Smooth muscle cell (in vitro differentiated cells): Measurements from ENCODE around the gene CYTH2. TPM values are rescaled to one million over a fixed set of nuclear protein-coding genes. Genes with fewer than 3 reads are reported as not detected.

Experiments used
- DNase-seq: peaks from one replicate; lab custom pipeline; 2025; ENCODE audit not compliant: unreplicated experiment; lab: John Stamatoyannopoulos, UW
- H2AFZ ChIP-seq: fragments of 200-600 bp; sonication (generic); 2 replicates; pipeline ENCODE4 v1.6.0; 2016; ENCODE audit warnings: antibody characterized with exemption, low read depth, mild to moderate bottlenecking
- H3F3A ChIP-seq: fragments of 200-600 bp; sonication (generic); 2 replicates; pipeline ENCODE4 v1.6.0; 2017; ENCODE audit warnings: antibody characterized with exemption, low read depth
- H3K27ac ChIP-seq: fragments of 200-600 bp; sonication (generic); 2 replicates; pipeline ENCODE4 v1.5.1; 2016; ENCODE audit warnings: low read depth, mild to moderate bottlenecking
- H3K27me3 ChIP-seq: fragments of 200-600 bp; sonication (generic); 2 replicates; pipeline ENCODE4 v1.6.1; 2016; ENCODE audit warnings: low read depth, mild to moderate bottlenecking
- H3K36me3 ChIP-seq: fragments of 200-600 bp; sonication (generic); 2 replicates; pipeline ENCODE4 v1.5.1; 2016; ENCODE audit warnings: low read depth
- H3K4me1 ChIP-seq: fragments of 200-600 bp; sonication (generic); 2 replicates; pipeline ENCODE4 v1.5.1; 2016; ENCODE audit warnings: low read depth
- H3K4me2 ChIP-seq: fragments of 200-600 bp; sonication (generic); 2 replicates; pipeline ENCODE4 v1.6.0; 2016; ENCODE audit warnings: mild to moderate bottlenecking
- H3K4me3 ChIP-seq: fragments of 200-600 bp; sonication (generic); 2 replicates; pipeline ENCODE4 v1.5.1; 2016; ENCODE audit warnings: mild to moderate bottlenecking
- H3K79me2 ChIP-seq: fragments of 200-600 bp; sonication (generic); 2 replicates; pipeline ENCODE4 v1.6.0; 2016; ENCODE audit warnings: low read depth, mild to moderate bottlenecking
- H3K9ac ChIP-seq: fragments of 200-600 bp; sonication (generic); 2 replicates; pipeline ENCODE4 v1.6.0; 2016; ENCODE audit warnings: low read depth
- H3K9me3 ChIP-seq: fragments of 200-600 bp; sonication (generic); replicated peaks from 2 replicates; pipeline ENCODE4 v1.5.1; 2016; ENCODE audit warnings: low read depth
- H4K20me1 ChIP-seq: fragments of 200-600 bp; sonication (generic); 2 replicates; pipeline ENCODE4 v1.6.0; 2016; ENCODE audit warnings: low read depth
- CTCF ChIP-seq: fragments of 200-600 bp; sonication (generic); IDR thresholded peaks from 2 replicates; pipeline ENCODE4 v1.5.1; 2017; ENCODE audit warnings: borderline replicate concordance, mild to moderate bottlenecking, antibody characterized with exemption; ENCODE audit not compliant: insufficient read depth, poor library complexity, severe bottlenecking
- WGBS: methylation state at CpG from one replicate; pipeline ENCODE4 v1.1.7; 2016; ENCODE audit warnings: low lambda C conversion rate; 5-methylcytosine and 5-hydroxymethylcytosine counted together
- polyA plus RNA-seq: library from polyadenylated mRNA; unstranded; fragments of >200 nt; fragmentation: Nextera tagmentation; extraction: Ambion mirVana; gene quantifications from 2 replicates; pipeline ENCODE4 v1.2.1, GENCODE V29; 2016
- total RNA-seq: library from RNA; depleted of rRNA; stranded (reverse); fragments of >200 nt; gene quantifications from 2 replicates; pipeline ENCODE4 v1.2.3, GENCODE V29; 2014

Gene CYTH2
- total and polyA plus RNA-seq, 2 experiments from 2014 or later, result 49.7 to 62.1 TPM

GRCh38 chr19:48461982-48462655, 7.0 kb upstream of the CYTH2 start:
- no peak overlapping the region for H3K4me3 ChIP-seq
- WGBS, result 95% methylated on average over 62 of the region's 62 CpGs
- H3K27ac ChIP-seq, result no peak overlapping the region
- H3K79me2 ChIP-seq, result no peaks in the 10 kb centered on the region
- H3F3A ChIP-seq, result no peaks in the 10 kb centered on the region
- H3K4me1 ChIP-seq, result no peaks in the 10 kb centered on the region
- no peaks in the 10 kb centered on the region for H4K20me1 ChIP-seq
- no peak for DNase-seq
- H2AFZ ChIP-seq, result no peak overlapping the region
- no peak overlapping the region for H3K9ac ChIP-seq
- H3K27me3 ChIP-seq, result no peaks in the 10 kb centered on the region
- no peak for TF ChIP-seq CTCF
- no peaks in the 10 kb centered on the region for H3K36me3 ChIP-seq
- H3K9me3 ChIP-seq, result no peaks in the 10 kb centered on the region
- no peak overlapping the region for H3K4me2 ChIP-seq

GRCh38 chr19:48465215-48465614, 4.0 kb upstream of the CYTH2 start:
- no peak for TF ChIP-seq CTCF
- H3K9ac ChIP-seq, result no peak overlapping the region
- H3K79me2 ChIP-seq, result peaks cover 9% of the 10 kb centered on the region
- no peaks in the 10 kb centered on the region for H3F3A ChIP-seq
- no peaks in the 10 kb centered on the region for H3K9me3 ChIP-seq
- no peaks in the 10 kb centered on the region for H3K27me3 ChIP-seq
- no peak overlapping the region for H3K4me2 ChIP-seq
- 89% methylated on average over 1 of the region's 1 CpG for WGBS
- H4K20me1 ChIP-seq, result peaks cover 6% of the 10 kb centered on the region
- H3K4me3 ChIP-seq, result no peak overlapping the region
- no peak overlapping the region for H2AFZ ChIP-seq
- no peaks in the 10 kb centered on the region for H3K36me3 ChIP-seq
- peaks cover 10% of the 10 kb centered on the region for H3K4me1 ChIP-seq
- no peak for DNase-seq
- no peak overlapping the region for H3K27ac ChIP-seq

GRCh38 chr19:48466561-48467325, 2.4 kb upstream of the CYTH2 start:
- 70% methylated on average over 16 of the region's 16 CpGs for WGBS
- H3K27ac ChIP-seq, result peak overlapping the region; percentile 42
- no peaks in the 10 kb centered on the region for H3F3A ChIP-seq
- no peak for TF ChIP-seq CTCF
- H3K9me3 ChIP-seq, result no peaks in the 10 kb centered on the region
- H3K9ac ChIP-seq, result no peak overlapping the region
- H2AFZ ChIP-seq, result no peak overlapping the region
- H3K4me1 ChIP-seq, result peaks cover 13% of the 10 kb centered on the region
- H3K27me3 ChIP-seq, result no peaks in the 10 kb centered on the region
- H3K4me2 ChIP-seq, result no peak overlapping the region
- H3K36me3 ChIP-seq, result no peaks in the 10 kb centered on the region
- no peak for DNase-seq
- peaks cover 21% of the 10 kb centered on the region for H4K20me1 ChIP-seq
- H3K4me3 ChIP-seq, result no peak overlapping the region
- peaks cover 16% of the 10 kb centered on the region for H3K79me2 ChIP-seq
